GM18907 (cell line): ENCODE results near the gene SH3RF2.
"Not testable (repeated sequence)": the region's sequence is repeated elsewhere in the genome, so short reads cannot be mapped to it uniquely, and the experiment has no call there.

ENCODE experiments used
- ATAC-seq: cut with Tn5 transposase; IDR thresholded peaks from one replicate; pipeline ENCODE4 v1.9.1; 2021; ENCODE audit warnings: mild to moderate bottlenecking, moderate library complexity; ENCODE audit not compliant: unreplicated experiment

The SH3RF2 gene

DNA sequence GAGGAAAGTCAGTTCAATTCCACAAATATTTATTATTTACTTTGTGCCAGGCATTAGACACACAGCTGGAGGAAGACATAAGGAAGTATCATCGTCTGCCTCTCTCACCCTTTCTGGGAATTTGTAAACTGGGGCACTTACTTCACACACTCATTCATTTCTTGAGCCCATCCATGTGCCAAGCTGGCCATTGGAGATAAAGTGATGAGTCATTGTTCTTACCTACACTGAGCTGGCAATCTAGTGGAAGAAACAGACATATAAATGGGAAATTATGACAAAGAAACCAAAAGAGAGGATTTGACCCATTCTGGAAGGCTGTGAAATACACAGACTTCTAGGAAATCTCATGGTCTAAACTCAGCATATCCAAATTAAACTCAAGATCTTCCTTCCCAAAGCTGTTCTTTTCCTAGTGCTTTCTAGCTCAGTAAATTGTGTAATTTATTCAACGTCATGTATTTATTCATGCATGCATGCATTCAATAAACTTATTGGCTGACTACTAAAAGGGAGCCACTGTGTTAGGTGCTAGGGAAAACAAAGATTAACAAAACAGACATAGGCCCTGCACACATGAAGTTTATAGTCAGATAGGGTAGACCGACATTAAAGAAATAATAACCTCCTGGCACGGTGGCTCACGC lies 65.3 kb downstream of the SH3RF2 start:
- no peak for ATAC-seq

- ATAC-seq: no peak
Measured at GRCh38 chr5:146002491-146002890, 66.1 kb downstream of the SH3RF2 start.

GRCh38 chr5:146003852-146004251 lies 67.5 kb downstream of the SH3RF2 start:
- ATAC-seq: no peak

- ATAC-seq: no peak
Measured at GRCh38 chr5:146005264-146005663, 68.9 kb downstream of the SH3RF2 start.

- ATAC-seq: no peak
Measured at GRCh38 chr5:146005723-146006122, 69.3 kb downstream of the SH3RF2 start.

DNA sequence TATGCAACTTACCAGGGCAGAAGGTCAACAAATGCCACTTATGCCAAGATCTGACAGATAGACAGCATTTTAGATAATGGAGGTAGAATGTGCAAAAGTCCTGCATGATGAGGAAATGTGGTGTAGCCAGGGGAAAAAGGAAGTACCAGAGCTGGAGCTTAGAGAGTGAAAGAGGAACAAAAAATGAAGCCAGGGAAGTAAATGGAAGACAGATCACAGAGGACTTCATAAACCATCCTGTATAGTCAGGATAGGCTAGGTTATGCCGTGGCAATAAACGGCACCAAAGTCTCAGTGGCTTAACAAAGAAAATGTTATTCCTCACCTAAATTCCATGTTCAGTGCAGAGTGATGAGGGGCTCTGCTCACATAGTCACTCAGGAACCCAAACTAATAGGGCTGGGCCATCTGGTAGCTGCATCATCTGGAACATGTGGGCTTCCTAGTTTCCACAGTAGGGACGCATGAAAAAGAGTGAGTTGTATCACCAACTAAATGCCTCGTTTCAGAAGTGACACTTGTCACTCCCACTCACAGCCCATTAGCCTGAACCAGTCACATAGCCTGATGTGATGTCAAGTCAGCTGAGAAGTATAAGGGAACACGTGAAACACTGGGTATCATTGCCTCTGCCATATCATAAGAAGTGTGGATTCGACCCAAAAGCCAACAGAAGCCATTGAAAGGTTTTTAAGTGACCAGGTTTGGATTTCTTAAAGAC lies 70.3 kb downstream of the SH3RF2 start:
- ATAC-seq: no peak

GRCh38 chr5:146007270-146007669 lies 70.9 kb downstream of the SH3RF2 start:
- ATAC-seq: no peak

DNA sequence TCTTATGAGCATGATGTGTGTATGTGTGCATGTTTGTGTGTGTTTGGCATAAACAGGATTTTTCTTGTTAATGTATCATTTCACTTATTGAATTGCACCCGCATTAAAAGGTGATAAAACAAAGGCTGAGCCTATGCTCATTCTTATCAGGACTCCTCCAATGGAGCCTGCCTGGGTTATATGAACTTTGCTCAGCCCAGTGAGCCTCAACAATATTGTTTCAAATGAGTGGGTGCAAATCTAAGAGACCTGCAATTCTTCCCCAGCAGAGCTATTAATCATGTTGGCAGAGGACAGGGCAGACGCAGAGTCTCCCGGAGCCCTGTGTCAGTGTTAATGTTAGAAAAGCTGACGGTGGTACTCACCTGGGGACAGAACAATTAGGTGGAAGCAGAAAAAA lies 71.6 kb downstream of the SH3RF2 start:
- ATAC-seq: no peak

GRCh38 chr5:146009020-146009419 lies 72.6 kb downstream of the SH3RF2 start:
- no peak for ATAC-seq

DNA sequence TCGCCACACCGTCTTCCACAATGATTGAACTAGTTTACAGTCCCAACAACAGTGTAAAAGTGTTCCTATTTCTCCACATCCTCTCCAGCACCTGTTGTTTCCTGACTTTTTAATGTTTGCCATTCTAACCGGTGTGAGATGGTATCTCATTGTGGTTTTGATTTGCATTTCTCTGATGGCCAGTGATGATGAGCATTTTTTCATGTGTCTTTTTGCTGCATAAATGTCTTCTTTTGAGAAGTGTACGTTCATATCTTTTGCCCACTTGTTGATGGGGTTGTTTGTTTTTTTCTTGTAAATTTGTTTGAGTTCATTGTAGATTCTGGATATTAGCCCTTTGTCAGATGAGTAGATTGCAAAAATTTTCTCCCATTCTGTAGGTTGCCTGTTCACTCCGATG lies 74.1 kb downstream of the SH3RF2 start:
- not testable (repeated sequence) for ATAC-seq

DNA sequence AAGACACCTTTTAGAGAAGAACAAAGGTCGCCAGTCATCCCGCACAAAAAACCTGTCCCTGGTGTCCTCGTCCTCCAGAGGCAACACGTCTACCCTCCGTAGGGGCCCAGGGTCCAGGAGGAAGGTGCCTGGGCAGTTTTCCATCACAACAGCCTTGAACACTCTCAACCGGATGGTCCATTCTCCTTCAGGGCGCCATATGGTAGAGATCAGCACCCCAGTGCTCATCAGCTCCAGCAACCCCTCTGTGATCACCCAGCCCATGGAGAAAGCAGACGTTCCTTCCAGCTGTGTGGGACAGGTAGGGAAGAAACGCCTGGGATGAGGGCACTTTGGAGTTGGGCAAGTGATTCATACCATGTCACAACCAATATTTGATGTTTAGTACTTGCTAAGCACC lies 77.4 kb downstream of the SH3RF2 start:
- no peak for ATAC-seq

- ATAC-seq: no peak
Measured at GRCh38 chr5:146015001-146015400, 78.6 kb downstream of the SH3RF2 start.

GRCh38 chr5:146016764-146017484 lies 80.5 kb downstream of the SH3RF2 start:
- ATAC-seq: no peak

DNA sequence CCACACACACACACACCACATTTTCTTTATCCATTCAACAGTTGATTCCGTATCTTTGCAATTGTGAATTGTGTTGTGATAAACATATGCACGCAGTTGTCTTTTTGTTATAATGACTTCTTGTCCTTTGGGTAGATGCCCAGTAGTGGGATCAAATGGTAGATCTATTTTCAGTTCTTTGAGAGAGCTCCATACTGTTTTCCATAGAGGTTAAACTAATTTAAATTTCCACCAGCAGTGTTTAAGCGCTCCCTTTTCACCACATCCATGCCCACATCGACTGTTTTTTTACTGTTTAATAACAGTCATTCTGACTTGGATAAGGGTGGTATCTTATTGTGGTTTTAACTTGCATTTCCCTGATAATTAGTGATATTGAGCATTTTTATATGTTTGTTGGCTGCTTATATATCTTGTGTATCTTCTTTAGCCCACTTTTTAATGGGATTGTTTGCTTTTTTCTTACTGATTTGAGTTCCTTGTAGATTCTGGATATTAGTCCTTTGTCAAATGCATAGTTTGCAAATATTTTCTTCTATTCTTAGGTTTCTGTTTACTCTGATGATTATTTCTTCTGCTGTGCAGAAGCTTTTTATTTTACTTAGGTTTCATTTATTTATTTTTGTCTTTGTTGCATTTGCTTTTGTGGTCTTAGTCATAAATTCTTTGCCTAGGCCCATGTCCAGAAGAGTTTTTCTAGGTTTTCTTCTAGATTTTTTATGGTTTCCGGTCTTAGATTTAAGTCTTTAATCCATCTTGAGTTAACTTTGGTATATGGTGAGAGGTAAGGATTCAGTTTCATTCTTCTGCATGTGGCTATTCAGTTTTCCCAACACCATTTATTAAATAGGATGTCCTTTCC lies 82.4 kb downstream of the SH3RF2 start:
- ATAC-seq: no peak

DNA sequence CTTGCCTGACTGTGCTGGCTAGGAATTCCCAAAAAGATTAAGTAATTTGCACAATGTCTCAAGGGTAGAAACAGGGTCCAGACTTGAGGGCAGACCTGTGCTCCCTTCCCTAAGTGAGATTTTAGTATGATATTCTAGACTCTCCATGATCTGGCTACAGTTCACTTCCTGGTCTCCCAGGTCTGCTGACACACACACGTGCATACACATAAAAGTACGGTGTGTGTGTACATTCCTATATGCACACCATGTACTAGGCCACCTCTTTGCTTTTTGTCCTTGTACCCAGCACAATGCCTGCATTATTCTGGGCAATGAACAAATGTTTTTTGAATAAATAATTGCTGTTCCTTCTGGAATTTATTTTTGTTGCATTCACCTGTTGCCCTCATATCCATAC lies 83.7 kb downstream of the SH3RF2 start:
- no peak for ATAC-seq

GRCh38 chr5:146024034-146024433 lies 87.7 kb downstream of the SH3RF2 start:
- ATAC-seq: no peak

GRCh38 chr5:146025114-146025680 lies 88.8 kb downstream of the SH3RF2 start:
- no peak for ATAC-seq

GRCh38 chr5:146025681-146026080 lies 89.3 kb downstream of the SH3RF2 start:
- no peak for ATAC-seq

DNA sequence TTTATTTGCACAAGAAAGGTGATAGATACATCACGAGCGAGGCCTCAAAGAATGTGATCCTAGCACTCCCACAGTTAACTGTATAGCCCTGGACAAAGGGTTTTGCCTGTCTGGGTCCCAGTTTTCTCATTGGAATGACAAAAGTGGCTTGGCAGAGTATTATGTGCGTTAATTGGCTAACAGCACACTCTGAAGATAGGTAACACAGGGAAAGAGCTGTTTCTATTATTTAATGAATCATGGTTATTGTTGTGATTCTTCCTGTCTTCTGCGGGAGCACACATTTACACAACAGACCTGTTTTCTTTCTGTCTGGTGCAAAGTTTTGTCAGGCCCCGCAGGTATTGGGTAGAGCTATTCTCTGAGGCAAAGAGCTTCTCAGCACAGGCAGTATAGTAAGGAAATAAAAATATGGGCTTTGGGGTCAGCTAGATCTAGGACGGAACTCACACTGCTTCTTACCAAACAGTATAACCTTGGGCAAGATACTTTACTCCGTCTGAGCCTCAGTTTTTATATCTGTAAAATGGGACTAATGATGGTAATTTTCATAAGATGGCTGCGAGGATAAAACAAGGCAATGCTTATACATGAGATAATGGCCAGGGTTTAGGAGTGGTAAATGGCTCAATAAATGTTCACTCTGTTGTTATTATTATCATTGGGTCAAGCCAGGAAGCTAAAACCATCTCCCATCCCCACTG lies 90.1 kb downstream of the SH3RF2 start:
- ATAC-seq: no peak

GRCh38 chr5:146027751-146028150 lies 91.4 kb downstream of the SH3RF2 start:
- ATAC-seq: no peak
